Endothelial cell (in vitro differentiated cells): Measurements from ENCODE around the gene AP1M2. TPM values are rescaled to one million over a fixed set of nuclear protein-coding genes. Genes with fewer than 3 reads are reported as not detected.
"Not testable (repeated sequence)": the region's sequence is repeated elsewhere in the genome, so short reads cannot be mapped to it uniquely, and the experiment has no call there.

Experiments used
- DNase-seq: peaks from one replicate; pipeline ENCODE4 v3.0.0; 2021; ENCODE audit warnings: low spot score
- H3K27ac Mint-ChIP-seq: one replicate; pipeline ENCODE4 v1.8.0; 2021; ENCODE audit warnings: mixed read lengths, inconsistent platforms; ENCODE audit not compliant: unreplicated experiment
- H3K27me3 Mint-ChIP-seq: one replicate; pipeline ENCODE4 v1.8.0; 2021; ENCODE audit warnings: mild to moderate bottlenecking, moderate library complexity, mixed read lengths, inconsistent platforms; ENCODE audit not compliant: unreplicated experiment
- H3K36me3 Mint-ChIP-seq: one replicate; pipeline ENCODE4 v1.8.0; 2021; ENCODE audit warnings: mild to moderate bottlenecking, low read depth, mixed read lengths, inconsistent platforms; ENCODE audit not compliant: unreplicated experiment
- H3K4me1 Mint-ChIP-seq: one replicate; pipeline ENCODE4 v1.8.0; 2021; ENCODE audit warnings: mild to moderate bottlenecking, mixed read lengths, inconsistent platforms; ENCODE audit not compliant: unreplicated experiment
- H3K4me3 Mint-ChIP-seq: one replicate; pipeline ENCODE4 v1.8.0; 2021; ENCODE audit warnings: mild to moderate bottlenecking, mixed read lengths, inconsistent platforms; ENCODE audit not compliant: unreplicated experiment
- H3K9me3 Mint-ChIP-seq: one replicate; pipeline ENCODE4 v1.8.0; 2021; ENCODE audit warnings: mixed read lengths, inconsistent platforms; ENCODE audit not compliant: unreplicated experiment
- CTCF ChIP-seq: fragments of 200-600 bp; sonication (generic); IDR thresholded peaks from one replicate; pipeline ENCODE4 v1.5.0; 2021; ENCODE audit warnings: antibody characterized with exemption; ENCODE audit not compliant: unreplicated experiment
- total RNA-seq: library from RNA; stranded (reverse); fragmentation: NEBNext Ultra II Directional; extraction: Animal tissue kit (Norgen Biotek cat#: 25700); gene quantifications from one replicate; pipeline ENCODE4 v1.2.1, GENCODE V29; 2021; ENCODE audit not compliant: unreplicated experiment

AP1M2 gene
- total RNA-seq, 1 donor from 2014 or later, result 7.5 TPM

GRCh38 chr19:10577951-10578350, 9.2 kb downstream of the AP1M2 start:
- no peaks in the 10 kb centered on the region for H3K4me1 Mint-ChIP-seq
- no peak overlapping the region for H3K4me3 Mint-ChIP-seq
- H3K36me3 Mint-ChIP-seq, result no peaks in the 10 kb centered on the region
- H3K27me3 Mint-ChIP-seq, result no peaks in the 10 kb centered on the region
- no peak overlapping the region for H3K27ac Mint-ChIP-seq
- DNase-seq, result no peak
- TF ChIP-seq CTCF, result no peak
- H3K9me3 Mint-ChIP-seq, result no peaks in the 10 kb centered on the region

DNA sequence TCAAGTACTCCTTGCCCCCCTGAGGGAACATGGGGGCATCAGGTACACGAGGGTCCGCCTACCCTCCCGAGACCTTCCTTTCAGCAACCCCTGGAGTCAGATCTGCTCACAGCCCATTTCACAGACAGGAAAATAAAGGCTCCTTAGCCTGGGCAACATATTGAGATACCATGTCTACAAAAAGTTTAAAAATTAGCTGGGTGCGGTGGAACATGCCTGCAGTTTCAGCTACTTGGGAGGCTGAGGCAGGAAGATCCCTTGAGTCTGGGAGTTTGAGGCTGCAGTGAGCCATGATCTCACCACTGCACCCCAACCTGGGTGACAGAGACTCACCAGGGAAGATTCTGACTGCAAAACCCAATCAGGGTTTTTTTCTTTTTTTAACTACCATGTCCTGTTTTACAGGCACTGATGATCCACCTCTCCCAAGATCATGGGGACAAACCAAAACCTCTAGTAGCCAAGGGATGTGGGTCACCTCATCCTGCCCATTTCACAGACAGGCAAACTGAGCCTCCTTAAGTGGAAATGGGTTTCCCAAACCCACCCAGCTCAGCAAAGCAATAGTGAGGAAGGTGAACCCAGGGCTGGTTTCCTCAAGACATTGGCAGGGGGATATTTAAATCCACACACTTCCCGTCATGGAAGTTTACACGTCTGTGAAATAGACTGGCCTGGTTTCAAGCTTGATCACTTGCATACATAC, 11.9 kb downstream of the AP1M2 start:
- Mint-ChIP-seq H3K4me1 (no peaks in the 10 kb centered on the region), H3K36me3 (no peaks in the 10 kb centered on the region), H3K27ac (no peak overlapping the region), H3K9me3 (no peaks in the 10 kb centered on the region), H3K27me3 (peaks cover 2% of the 10 kb centered on the region), H3K4me3 (no peak overlapping the region)
- TF ChIP-seq CTCF, result no peak
- DNase-seq, result no peak

DNA sequence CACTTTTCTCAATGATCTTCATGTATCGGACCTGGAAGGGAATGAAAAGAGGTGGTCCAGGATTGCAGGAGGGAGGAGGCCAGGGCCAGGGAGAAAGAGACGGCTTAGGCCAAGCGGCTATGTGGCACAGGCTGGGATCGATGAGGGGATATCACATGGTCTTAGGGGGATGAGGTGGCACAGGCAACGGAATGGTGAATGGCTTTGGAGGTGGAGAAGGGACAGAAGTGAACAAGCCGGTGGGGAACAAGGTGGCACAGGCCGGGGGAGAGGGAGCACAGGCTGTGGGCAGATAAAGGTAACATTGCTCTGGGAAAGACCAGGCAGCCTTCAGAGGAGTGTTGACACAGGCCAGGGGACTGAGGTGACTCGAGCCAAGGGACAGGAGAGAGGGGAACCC, 12.7 kb downstream of the AP1M2 start:
- Mint-ChIP-seq H3K27ac (no peak overlapping the region), H3K9me3 (no peaks in the 10 kb centered on the region), H3K4me1 (peaks cover under 1% of the 10 kb centered on the region), H3K36me3 (no peaks in the 10 kb centered on the region), H3K4me3 (no peak overlapping the region), H3K27me3 (peaks cover 2% of the 10 kb centered on the region)
- no peak for DNase-seq
- no peak for TF ChIP-seq CTCF

GRCh38 chr19:10573793-10574192, 13.3 kb downstream of the AP1M2 start:
- H3K4me1 Mint-ChIP-seq, H3K27me3 Mint-ChIP-seq, H3K27ac Mint-ChIP-seq, H3K4me3 Mint-ChIP-seq, H3K36me3 Mint-ChIP-seq, DNase-seq, H3K9me3 Mint-ChIP-seq: not testable (repeated sequence)

DNA sequence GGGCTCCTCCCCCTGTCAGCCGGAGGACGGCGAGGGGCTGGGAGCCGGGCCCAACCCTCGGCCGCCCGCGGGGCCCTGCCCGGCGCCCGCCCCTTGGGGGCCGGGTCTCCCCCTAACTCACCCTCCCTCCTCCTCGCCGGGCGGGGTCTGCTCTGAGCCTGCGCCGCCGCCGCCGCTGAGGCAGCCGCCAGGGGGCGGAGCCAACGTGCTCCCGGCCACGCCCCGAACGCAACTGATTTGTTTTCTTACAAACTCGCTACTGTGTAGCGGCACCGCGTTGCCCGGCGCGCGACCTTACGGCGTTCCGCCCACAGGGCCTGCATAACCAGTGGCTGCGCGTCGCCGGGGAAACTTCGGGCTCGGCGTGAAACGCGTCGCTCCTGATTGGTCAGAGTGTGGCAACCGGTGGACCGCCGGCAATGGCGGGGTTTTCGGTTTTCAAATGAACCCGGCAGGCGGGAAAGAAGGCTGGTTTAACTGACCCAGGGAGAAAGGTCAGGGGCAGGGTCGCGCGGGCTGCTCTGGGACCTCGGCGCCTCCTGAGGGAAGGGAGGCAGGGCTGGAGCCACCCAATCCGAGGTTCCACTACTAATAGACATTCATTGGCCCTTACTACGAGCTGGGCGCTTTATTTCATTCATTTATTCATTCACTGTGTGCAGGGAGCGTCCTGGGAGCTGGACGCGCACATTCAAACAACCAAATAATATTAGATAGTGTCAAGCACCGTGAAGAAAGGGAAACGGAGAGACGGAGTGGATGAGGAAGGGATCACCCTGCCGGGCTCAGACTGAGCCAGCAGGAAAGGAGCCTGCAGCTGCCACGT, 18.1 kb downstream of the AP1M2 start, which contains the start of gene CDKN2D:
CDKN2D (minus strand) TSS at position 154 of the 826 bp plus-strand sequence. CDS start 326 bp downstream, outside the sequence.
- H3K4me1 Mint-ChIP-seq, result peaks cover 34% of the 10 kb centered on the region
- peak within 1 kb of the TSS; percentile 93 for H3K4me3 Mint-ChIP-seq
- TF ChIP-seq CTCF, result peak; percentile 85
- H3K36me3 Mint-ChIP-seq, result peaks cover 17% of the 10 kb centered on the region
- peak within 1 kb of the TSS; percentile 80 for H3K27ac Mint-ChIP-seq
- no peaks in the 10 kb centered on the region for H3K9me3 Mint-ChIP-seq
- peak; percentile 99 for DNase-seq
- peaks cover 11% of the 10 kb centered on the region for H3K27me3 Mint-ChIP-seq
